Measurements from ENCODE around the gene FAM167B.
A peak's percentile ranks its signal among the peaks of the same experiment; 100 is the strongest.

DNA sequence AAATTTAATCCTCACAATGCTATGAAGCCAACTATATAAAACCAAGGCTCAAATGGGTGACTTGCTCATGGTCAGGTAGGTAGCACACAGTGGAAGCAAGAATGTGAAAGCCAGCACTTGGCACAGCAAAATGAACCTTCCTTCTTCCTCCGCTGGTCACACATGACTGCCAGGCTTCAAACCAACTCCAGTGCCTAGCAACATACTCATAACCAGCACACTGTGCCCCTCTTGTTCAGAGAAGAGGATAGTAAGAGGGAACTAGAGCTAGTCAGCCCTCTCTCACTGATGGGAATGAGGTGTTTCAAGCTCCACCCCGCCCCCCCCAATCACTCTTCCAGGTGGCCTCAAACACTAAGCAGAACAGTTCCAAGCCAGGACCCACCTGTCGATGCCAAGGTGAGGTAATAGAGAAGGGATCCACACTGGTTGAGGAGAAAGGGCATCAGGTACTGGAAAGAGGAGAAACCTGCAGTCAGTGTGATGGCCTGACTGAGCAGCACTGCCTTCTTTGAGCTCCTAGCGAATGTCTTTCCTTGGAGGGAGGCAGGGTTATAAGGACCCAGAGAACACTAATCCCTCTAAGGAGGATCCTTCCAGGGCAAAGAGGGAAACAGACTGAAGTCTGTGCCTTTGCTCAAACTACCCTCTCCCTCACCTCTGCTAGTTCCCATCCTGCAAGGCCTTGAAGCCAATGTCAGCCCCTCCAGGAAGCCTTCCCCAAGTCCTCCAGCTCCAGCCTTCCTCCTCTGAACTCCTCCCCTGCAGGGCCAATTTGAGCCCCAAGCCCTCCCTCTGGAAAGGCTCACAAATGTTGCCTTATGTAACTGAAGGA lies 26.1 kb upstream of the FAM167B start:
- TF ChIP-seq CREB1 (IDR thresholded peaks at IDR 0.05; ENCODE audit: low read depth) = no peak
- TF ChIP-seq RAD21 (IDR thresholded peaks at IDR 0.05; ENCODE audit: low read depth) = no peak
- no peak for TF ChIP-seq CEBPB (IDR thresholded peaks at IDR 0.05)
- no peak for TF ChIP-seq TAF1 (IDR thresholded peaks at IDR 0.05; ENCODE audit: low read depth)
- no peak for TF ChIP-seq EP300 (IDR thresholded peaks at IDR 0.05; ENCODE audit: borderline replicate concordance)
- TF ChIP-seq, protein P1, sequence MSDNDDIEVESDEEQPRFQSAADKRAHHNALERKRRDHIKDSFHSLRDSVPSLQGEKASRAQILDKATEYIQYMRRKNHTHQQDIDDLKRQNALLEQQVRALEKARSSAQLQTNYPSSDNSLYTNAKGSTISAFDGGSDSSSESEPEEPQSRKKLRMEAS (IDR thresholded peaks at IDR 0.05) = no peak
- TF ChIP-seq, protein P2, sequence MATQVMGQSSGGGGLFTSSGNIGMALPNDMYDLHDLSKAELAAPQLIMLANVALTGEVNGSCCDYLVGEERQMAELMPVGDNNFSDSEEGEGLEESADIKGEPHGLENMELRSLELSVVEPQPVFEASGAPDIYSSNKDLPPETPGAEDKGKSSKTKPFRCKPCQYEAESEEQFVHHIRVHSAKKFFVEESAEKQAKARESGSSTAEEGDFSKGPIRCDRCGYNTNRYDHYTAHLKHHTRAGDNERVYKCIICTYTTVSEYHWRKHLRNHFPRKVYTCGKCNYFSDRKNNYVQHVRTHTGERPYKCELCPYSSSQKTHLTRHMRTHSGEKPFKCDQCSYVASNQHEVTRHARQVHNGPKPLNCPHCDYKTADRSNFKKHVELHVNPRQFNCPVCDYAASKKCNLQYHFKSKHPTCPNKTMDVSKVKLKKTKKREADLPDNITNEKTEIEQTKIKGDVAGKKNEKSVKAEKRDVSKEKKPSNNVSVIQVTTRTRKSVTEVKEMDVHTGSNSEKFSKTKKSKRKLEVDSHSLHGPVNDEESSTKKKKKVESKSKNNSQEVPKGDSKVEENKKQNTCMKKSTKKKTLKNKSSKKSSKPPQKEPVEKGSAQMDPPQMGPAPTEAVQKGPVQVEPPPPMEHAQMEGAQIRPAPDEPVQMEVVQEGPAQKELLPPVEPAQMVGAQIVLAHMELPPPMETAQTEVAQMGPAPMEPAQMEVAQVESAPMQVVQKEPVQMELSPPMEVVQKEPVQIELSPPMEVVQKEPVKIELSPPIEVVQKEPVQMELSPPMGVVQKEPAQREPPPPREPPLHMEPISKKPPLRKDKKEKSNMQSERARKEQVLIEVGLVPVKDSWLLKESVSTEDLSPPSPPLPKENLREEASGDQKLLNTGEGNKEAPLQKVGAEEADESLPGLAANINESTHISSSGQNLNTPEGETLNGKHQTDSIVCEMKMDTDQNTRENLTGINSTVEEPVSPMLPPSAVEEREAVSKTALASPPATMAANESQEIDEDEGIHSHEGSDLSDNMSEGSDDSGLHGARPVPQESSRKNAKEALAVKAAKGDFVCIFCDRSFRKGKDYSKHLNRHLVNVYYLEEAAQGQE (IDR thresholded peaks at IDR 0.05; ENCODE audit: low read depth) = no peak
- TF ChIP-seq FOXM1 (IDR thresholded peaks at IDR 0.05; ENCODE audit: borderline replicate concordance, low read depth) = no peak
- no peak for TF ChIP-seq ZBTB7A (IDR thresholded peaks at IDR 0.05; ENCODE audit: low read depth)
- no peak; the same call in 1 of the 2 replicates for TF ChIP-seq TEAD4 (IDR thresholded peaks at IDR 0.05)
- TF ChIP-seq NFIC (IDR thresholded peaks at IDR 0.05) = peak; percentile 30; the same call in 1 of the 2 replicates

Data from Ishikawa (cell line).